Activated CD4-positive, alpha-beta T cell treated with anti-CD3 and anti-CD28 coated beads, Interleukin-2, amount 10 ng/mL, durations not matched to agents 7 days and 5 days (primary cell): ENCODE measurements around the gene AGAP4. TPM values are rescaled to one million over a fixed set of nuclear protein-coding genes. Genes with fewer than 3 reads are reported as not detected.
"Not testable (repeated sequence)": the region's sequence is repeated elsewhere in the genome, so short reads cannot be mapped to it uniquely, and the experiment has no call there.

ENCODE experiments used
- CTCF ChIA-PET: fragments of 350-600 bp; sonication (Branson Sonifier 250); formaldehyde crosslinking; loops from one replicate; lab custom pipeline; 2021; ENCODE audit warnings: antibody characterized with exemption; lab: Charles Lee
- POLR2A ChIA-PET: fragments of 350-600 bp; sonication (Branson Sonifier 250); formaldehyde crosslinking; loops from one replicate; lab custom pipeline; 2021; ENCODE audit warnings: antibody characterized with exemption; lab: Charles Lee
- DNase-seq: peaks from one replicate; pipeline ENCODE4 v3.0.0-alpha.2; 2020
- H3K27ac Mint-ChIP-seq: one replicate; pipeline ENCODE4 v1.8.0; 2021; ENCODE audit warnings: mild to moderate bottlenecking, moderate library complexity, mixed read lengths
- H3K27me3 Mint-ChIP-seq: one replicate; pipeline ENCODE4 v1.8.0; 2021; ENCODE audit warnings: mixed read lengths
- H3K36me3 Mint-ChIP-seq: one replicate; pipeline ENCODE4 v1.8.0; 2021; ENCODE audit warnings: low read depth, mixed read lengths
- H3K4me1 Mint-ChIP-seq: one replicate; pipeline ENCODE4 v1.8.0; 2021; ENCODE audit warnings: mixed read lengths
- H3K4me3 Mint-ChIP-seq: one replicate; pipeline ENCODE4 v1.8.0; 2021; ENCODE audit warnings: mild to moderate bottlenecking, moderate library complexity, mixed read lengths
- H3K9me3 Mint-ChIP-seq: one replicate; pipeline ENCODE4 v1.8.0; 2021; ENCODE audit warnings: mixed read lengths
- total RNA-seq, 2 experiments: library from RNA; stranded (reverse); gene quantifications; one replicate each; pipeline ENCODE4 v1.2.3, GENCODE V29; 2021

Gene AGAP4
- total RNA-seq, 2 experiments from 2014 or later = 29.4 to 32.3 TPM

- Mint-ChIP-seq H3K36me3 (no peaks in the 10 kb centered on the region), H3K9me3 (no peaks in the 10 kb centered on the region), H3K4me3 (no peak overlapping the region), H3K4me1 (no peaks in the 10 kb centered on the region), H3K27ac (no peak overlapping the region), H3K27me3 (no peaks in the 10 kb centered on the region)
- DNase-seq = no peak
- CTCF ChIA-PET = no interaction called here
- POLR2A ChIA-PET = no interaction called here
Measured at GRCh38 chr10:45817130-45817859, 30.0 kb downstream of the AGAP4 start.

GRCh38 chr10:45814146-45814545 is 33.2 kb downstream of the AGAP4 start:
- CTCF ChIA-PET = not testable (repeated sequence)

DNA sequence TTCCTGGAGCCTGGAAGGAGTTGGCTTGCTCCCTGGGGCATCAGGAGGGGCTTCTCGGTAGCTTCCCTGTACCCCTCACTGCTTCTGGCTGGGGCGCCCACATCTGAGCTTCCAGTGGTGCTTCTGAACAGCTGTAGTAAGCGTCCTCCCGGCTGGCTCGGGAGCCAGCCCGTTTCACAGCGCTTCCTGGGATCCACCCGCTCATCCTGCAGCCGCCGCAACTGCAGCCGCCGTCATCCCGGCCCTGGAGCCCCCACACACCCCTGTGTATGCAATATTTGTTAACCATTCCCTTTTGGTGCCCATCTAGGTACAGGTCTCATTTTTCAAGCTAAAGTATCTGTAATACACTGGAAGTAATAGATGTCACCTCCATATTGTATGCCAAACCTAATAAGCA is 34.3 kb downstream of the AGAP4 start:
- H3K27me3 Mint-ChIP-seq, H3K4me3 Mint-ChIP-seq, H3K36me3 Mint-ChIP-seq, DNase-seq, CTCF ChIA-PET, H3K4me1 Mint-ChIP-seq, H3K27ac Mint-ChIP-seq, H3K9me3 Mint-ChIP-seq, POLR2A ChIA-PET: not testable (repeated sequence)

More at GRCh38 chr10:45814146-45814545, 33.2 kb downstream of the AGAP4 start:
- H3K4me3 Mint-ChIP-seq, POLR2A ChIA-PET, H3K36me3 Mint-ChIP-seq, DNase-seq, H3K4me1 Mint-ChIP-seq, H3K27ac Mint-ChIP-seq, H3K27me3 Mint-ChIP-seq, H3K9me3 Mint-ChIP-seq: not testable (repeated sequence)

GRCh38 chr10:45811075-45811474 is 36.2 kb downstream of the AGAP4 start:
- POLR2A ChIA-PET = no interaction called here
- DNase-seq = no peak
- H3K9me3 Mint-ChIP-seq = no peaks in the 10 kb centered on the region
- no peaks in the 10 kb centered on the region for H3K4me1 Mint-ChIP-seq
- H3K27ac Mint-ChIP-seq = no peak overlapping the region
- peaks cover 9% of the 10 kb centered on the region for H3K27me3 Mint-ChIP-seq
- H3K4me3 Mint-ChIP-seq = no peak overlapping the region
- CTCF ChIA-PET = no interaction called here
- H3K36me3 Mint-ChIP-seq = no peaks in the 10 kb centered on the region

GRCh38 chr10:45809837-45810236 is 37.5 kb downstream of the AGAP4 start:
- POLR2A ChIA-PET = no interaction called here
- no peak for DNase-seq
- no peaks in the 10 kb centered on the region for H3K9me3 Mint-ChIP-seq
- no peak overlapping the region for H3K27ac Mint-ChIP-seq
- no peaks in the 10 kb centered on the region for H3K4me1 Mint-ChIP-seq
- CTCF ChIA-PET = no interaction called here
- no peaks in the 10 kb centered on the region for H3K36me3 Mint-ChIP-seq
- peaks cover 14% of the 10 kb centered on the region for H3K27me3 Mint-ChIP-seq
- no peak overlapping the region for H3K4me3 Mint-ChIP-seq

DNA sequence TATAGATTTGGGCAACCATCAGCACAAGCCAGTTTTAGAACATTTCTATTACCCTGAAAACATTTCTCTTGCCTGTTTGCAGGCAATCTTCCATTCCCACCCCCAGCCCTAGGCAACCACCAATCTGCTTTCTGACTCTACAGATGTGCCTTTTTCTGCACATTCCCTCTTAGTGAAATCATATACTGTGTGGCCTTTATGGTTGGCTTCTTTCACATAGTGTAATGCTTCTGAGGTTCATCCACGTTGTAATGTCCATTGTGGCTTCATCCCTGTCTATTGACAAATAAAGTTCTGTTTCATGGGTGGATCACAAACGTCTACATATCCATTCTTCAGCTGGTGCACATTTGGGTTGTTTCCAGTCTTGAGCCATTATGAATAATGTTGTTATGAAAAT is 42.3 kb downstream of the AGAP4 start:
- H3K4me3 Mint-ChIP-seq, H3K9me3 Mint-ChIP-seq, POLR2A ChIA-PET, CTCF ChIA-PET, H3K27ac Mint-ChIP-seq, DNase-seq, H3K36me3 Mint-ChIP-seq: not testable (repeated sequence)
- Mint-ChIP-seq H3K4me1 (peaks cover 11% of the 10 kb centered on the region), H3K27me3 (peaks cover 17% of the 10 kb centered on the region)

GRCh38 chr10:45803060-45804010 is 44.0 kb downstream of the AGAP4 start:
- H3K4me3 Mint-ChIP-seq, DNase-seq, CTCF ChIA-PET, H3K36me3 Mint-ChIP-seq, H3K9me3 Mint-ChIP-seq, H3K27ac Mint-ChIP-seq, POLR2A ChIA-PET: not testable (repeated sequence)
- peaks cover 11% of the 10 kb centered on the region for H3K4me1 Mint-ChIP-seq
- H3K27me3 Mint-ChIP-seq = peaks cover 15% of the 10 kb centered on the region

DNA sequence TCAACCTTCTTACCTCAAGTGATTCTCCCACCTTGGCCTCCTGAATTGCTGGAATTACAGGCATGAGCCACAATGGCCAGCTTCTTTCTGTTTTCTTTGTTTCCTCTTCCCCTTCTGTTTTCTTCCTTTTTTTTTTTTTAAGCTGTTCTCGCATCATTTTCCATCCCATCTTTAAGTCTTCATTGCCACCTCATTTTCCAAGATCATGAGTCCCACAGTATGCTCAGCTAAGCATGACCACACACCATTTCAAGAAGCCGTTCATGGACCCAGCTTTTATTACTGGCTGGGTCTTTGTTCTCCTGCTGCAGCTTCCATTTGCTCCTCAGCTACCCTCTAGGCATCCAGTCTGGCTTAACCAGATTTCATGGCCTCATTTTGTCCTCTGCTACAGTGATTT is 52.5 kb downstream of the AGAP4 start:
- not testable (repeated sequence) for H3K4me3 Mint-ChIP-seq

GRCh38 chr10:45790694-45791426 is 56.4 kb downstream of the AGAP4 start:
- peaks cover 32% of the 10 kb centered on the region for H3K36me3 Mint-ChIP-seq
- H3K4me3 Mint-ChIP-seq, POLR2A ChIA-PET, CTCF ChIA-PET, H3K9me3 Mint-ChIP-seq, H3K27me3 Mint-ChIP-seq, H3K4me1 Mint-ChIP-seq, DNase-seq, H3K27ac Mint-ChIP-seq: not testable (repeated sequence)

More for the DNA sequence above, 52.5 kb downstream of the AGAP4 start:
- DNase-seq, H3K4me1 Mint-ChIP-seq, H3K27ac Mint-ChIP-seq, CTCF ChIA-PET, H3K9me3 Mint-ChIP-seq, POLR2A ChIA-PET, H3K27me3 Mint-ChIP-seq: not testable (repeated sequence)
- H3K36me3 Mint-ChIP-seq = peaks cover 17% of the 10 kb centered on the region

DNA sequence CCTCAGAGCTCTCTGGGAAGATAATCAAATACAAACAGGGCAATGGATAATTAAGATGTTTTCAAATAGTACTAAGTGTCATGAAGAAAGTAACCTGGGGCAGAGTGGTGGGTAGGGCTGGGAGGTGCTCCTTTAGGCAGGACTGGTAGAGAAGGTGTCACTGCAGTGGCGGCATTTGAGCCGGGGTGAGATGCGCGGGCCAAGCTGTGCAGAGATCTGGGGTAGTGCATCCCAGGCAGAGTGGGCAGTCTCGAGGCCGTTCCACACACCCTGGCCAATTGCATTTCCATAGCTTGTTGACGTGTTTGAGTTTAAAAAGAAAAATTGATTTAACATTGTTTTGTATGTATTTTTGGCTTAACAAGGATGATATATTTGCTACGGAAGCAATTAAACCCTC is 57.3 kb downstream of the AGAP4 start:
- POLR2A ChIA-PET, H3K27me3 Mint-ChIP-seq, H3K4me3 Mint-ChIP-seq, CTCF ChIA-PET, H3K27ac Mint-ChIP-seq, H3K9me3 Mint-ChIP-seq, H3K4me1 Mint-ChIP-seq, DNase-seq: not testable (repeated sequence)
- H3K36me3 Mint-ChIP-seq = peaks cover 35% of the 10 kb centered on the region

- CTCF ChIA-PET, H3K4me3 Mint-ChIP-seq, POLR2A ChIA-PET, H3K4me1 Mint-ChIP-seq, H3K9me3 Mint-ChIP-seq, DNase-seq, H3K27me3 Mint-ChIP-seq, H3K27ac Mint-ChIP-seq: not testable (repeated sequence)
- peaks cover 32% of the 10 kb centered on the region for H3K36me3 Mint-ChIP-seq
Measured at GRCh38 chr10:45787212-45787741, 60.0 kb downstream of the AGAP4 start.

- H3K36me3 Mint-ChIP-seq = peaks cover 28% of the 10 kb centered on the region
- H3K4me1 Mint-ChIP-seq = not testable (repeated sequence)
Measured at GRCh38 chr10:45786217-45786616, 61.1 kb downstream of the AGAP4 start.

More at GRCh38 chr10:45786217-45786616, 61.1 kb downstream of the AGAP4 start:
- CTCF ChIA-PET, H3K27ac Mint-ChIP-seq, H3K27me3 Mint-ChIP-seq, POLR2A ChIA-PET, H3K9me3 Mint-ChIP-seq, H3K4me3 Mint-ChIP-seq, DNase-seq: not testable (repeated sequence)
